Stimulated activated CD4-positive, alpha-beta T cell treated with anti-CD3 and anti-CD28 coated beads, Interleukin-1b, Interleukin-23, amount 100 ng/mL, for 24 hours (primary cell): ENCODE results near the gene CAPN10.
A peak's percentile ranks its signal among the peaks of the same experiment; 100 is the strongest.

Experiments used
- DNase-seq, 4 experiments: peaks; one replicate each; pipeline ENCODE4 v3.0.0-alpha.2; 2020; ENCODE audit warnings: low read depth in 4 of 4, low spot score in 1 of 4

The CAPN10 gene

DNA sequence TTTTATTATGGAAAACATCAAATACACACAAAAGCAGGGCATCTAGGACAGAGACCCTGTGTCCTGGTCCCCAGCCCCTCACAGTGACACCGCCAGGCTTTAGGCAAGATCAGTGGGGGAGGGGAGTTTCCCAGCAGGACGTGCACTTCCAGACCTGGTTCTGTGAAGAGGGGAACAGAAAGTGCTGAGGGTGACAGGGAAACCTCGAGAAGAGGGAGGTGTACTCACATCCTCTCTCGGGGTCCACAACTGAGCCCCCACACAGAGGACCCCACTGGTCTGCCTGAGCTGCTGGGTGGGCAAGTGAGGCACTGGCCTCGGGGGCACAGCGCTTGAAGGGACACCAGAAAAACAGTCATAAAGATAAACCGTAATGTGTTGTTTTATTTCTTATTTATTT, 34.3 kb downstream of the CAPN10 start:
- DNase-seq, result no peak

GRCh38 chr2:240622060-240622411, 35.5 kb downstream of the CAPN10 start:
- DNase-seq, result no peak

DNA sequence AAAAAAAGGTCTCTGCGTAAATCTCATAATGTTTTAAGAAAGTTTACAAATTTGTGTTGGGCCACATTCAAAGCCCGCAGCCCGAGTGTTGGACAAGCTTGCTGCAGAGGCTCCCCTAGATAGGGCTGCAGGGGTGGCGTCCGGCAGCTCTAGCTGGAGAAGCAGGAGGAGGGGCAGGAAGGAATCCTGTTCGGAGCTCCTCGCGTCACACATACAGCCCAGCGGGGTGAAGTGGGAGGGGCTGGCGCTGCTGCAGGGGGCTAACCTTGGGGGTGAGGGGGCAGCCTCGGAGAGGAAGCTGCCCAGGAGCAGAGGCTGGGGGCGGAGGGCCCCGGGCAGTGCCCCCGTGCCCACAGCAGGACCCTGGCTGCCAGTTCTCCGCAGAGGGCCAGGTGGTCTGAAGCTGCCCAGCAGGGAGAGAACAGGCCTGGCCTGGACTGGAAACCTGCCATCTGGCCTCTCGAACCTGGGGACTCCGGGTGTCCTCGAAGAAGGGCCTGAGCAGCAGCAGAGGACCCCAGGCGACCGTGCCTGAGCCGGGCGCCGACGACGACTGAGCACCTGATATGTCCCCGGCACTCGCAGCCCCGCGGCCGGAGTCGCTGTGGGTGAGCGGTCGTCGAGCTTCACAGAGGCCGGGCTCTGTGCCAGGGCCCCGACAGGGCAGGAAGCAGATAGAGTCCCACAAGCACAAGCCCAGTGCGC, 36.1 kb downstream of the CAPN10 start:
- peak in 1 of 4 experiments; percentile 20 for DNase-seq

DNA sequence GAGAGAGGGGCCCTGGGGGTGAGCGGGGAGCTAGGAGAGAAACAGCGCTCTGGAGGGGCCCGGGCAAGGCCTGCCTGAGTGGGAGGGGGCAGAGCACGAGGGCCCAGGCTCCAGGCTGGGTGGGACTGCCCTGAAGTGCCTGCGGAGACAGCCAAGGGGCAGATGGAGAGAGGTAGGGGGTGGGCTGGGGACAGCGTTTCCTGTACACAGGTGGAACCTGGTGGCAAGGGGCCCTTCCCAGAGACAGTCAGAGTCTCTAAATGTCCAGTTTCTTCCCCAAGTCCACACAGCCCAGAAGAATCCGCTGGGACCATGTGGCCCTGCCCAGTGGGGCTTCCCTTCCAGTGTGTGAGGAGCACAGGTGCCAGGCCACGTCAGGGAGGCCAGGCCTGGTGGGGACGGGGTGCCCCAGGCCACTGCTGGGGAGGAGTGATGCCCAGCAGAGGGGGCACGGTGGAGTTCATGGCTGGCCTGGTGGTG, 37.0 kb downstream of the CAPN10 start:
- DNase-seq, result no peak

- DNase-seq, result no peak
Measured at GRCh38 chr2:240624011-240624949, 37.7 kb downstream of the CAPN10 start.

DNA sequence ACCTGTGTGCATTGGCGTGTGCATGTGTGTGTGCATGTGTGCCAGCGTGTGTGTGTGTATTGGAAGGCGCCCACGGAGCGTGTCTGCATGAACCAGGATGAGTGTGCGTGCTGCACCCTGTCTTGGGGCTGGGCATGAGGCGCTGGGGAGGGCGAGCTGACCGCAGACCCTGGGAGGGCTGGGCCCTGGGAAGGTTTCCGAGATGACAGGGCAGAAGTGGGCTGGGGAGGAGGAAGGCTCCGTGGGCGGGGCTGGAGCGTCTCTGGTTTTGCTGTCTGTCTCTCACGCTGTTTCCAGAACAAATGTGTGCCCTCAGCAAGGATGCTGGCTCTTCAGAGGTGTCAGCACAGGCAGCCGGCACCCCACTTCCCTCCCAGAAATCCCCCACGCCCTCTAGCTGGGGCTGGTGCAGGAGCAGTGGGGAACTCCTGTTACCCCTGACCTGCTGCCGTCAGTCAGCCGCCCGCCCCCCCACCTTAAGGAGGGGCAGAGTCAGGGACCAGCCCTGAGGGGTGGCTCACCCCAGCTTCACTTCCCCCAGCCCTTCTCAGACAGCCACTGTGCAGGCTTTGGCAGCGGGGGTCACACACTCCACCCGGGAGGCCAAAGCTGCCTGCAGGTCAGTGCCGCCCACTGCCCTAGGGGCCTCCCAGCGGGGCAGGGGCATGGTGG, 38.6 kb downstream of the CAPN10 start, which contains the start of gene GPR35:
Gene GPR35 (plus strand): TSS at position 531 of the 672 bp plus-strand sequence. CDS start 4,473 bp downstream, outside the sequence.
- DNase-seq, result peak; percentile 16 to 73 (median 48)

GRCh38 chr2:240626531-240627300, 40.2 kb downstream of the CAPN10 start:
- no peak for DNase-seq

DNA sequence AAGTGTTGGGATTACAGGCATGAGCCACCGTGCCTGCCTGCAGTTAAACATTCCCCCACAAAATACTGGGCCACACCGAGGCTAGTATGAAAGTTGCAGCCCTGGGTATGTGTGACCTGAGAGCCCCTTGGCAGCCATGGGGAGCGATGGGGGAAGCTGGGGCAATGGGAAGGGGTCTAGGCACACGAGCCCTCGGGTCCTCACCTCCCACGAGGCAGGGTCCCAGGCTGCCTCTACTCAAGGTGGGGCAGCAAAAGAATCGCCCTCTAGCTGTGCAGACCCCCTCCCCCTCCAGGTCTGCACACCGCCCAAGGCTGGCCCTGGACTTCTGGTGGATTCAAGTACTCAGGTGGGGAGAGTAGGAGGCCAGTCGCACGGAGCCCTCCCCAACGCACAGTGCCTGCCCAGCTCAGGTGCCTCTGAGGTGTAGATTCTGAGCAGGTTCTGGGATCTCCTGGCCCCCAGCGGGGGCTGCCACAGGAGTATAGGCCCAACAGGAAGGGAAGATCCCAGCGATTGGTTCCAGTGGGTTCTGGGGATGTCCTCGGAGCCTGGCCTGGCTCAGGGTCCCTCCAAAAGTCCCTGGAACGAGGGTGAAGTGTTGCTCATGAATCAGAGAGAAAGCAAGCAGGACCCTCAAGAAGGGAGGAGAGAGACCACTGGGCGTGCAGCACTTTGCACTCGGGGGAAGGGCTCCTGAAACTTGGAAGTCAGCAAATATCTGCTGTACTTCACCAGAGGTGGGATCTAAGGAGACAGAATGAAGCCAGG, 41.4 kb downstream of the CAPN10 start:
- no peak for DNase-seq

DNA sequence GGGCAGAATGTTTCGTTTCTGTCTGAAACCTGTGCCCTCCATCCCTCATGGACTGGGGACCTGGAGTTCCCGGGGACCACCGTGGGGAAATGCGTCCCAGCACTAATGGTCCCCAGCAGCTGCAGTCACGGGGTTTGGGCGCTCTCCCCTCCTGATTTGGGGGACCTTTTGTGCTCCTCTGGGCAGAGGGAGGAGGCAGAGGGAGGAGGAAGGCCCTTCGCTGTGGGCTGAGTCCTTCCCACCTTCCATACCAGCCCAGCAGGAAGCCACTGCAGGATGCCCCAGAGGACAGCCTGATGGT, 41.9 kb downstream of the CAPN10 start:
- DNase-seq, result no peak

GRCh38 chr2:240628808-240629618, 42.5 kb downstream of the CAPN10 start:
- no peak for DNase-seq

- DNase-seq, result no peak
Measured at GRCh38 chr2:240629619-240629967, 43.1 kb downstream of the CAPN10 start.

DNA sequence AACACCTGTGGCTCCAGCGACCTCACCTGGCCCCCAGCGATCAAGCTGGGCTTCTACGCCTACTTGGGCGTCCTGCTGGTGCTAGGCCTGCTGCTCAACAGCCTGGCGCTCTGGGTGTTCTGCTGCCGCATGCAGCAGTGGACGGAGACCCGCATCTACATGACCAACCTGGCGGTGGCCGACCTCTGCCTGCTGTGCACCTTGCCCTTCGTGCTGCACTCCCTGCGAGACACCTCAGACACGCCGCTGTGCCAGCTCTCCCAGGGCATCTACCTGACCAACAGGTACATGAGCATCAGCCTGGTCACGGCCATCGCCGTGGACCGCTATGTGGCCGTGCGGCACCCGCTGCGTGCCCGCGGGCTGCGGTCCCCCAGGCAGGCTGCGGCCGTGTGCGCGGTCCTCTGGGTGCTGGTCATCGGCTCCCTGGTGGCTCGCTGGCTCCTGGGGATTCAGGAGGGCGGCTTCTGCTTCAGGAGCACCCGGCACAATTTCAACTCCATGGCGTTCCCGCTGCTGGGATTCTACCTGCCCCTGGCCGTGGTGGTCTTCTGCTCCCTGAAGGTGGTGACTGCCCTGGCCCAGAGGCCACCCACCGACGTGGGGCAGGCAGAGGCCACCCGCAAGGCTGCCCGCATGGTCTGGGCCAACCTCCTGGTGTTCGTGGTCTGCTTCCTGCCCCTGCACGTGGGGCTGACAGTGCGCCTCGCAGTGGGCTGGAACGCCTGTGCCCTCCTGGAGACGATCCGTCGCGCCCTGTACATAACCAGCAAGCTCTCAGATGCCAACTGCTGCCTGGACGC, 43.6 kb downstream of the CAPN10 start:
- DNase-seq, result no peak

GRCh38 chr2:240630771-240631547, 44.4 kb downstream of the CAPN10 start:
- no peak for DNase-seq

GRCh38 chr2:240631548-240632305, 45.2 kb downstream of the CAPN10 start:
- DNase-seq, result no peak

- no peak for DNase-seq
Measured at GRCh38 chr2:240632306-240632721, 45.8 kb downstream of the CAPN10 start.

GRCh38 chr2:240635121-240635997, 48.8 kb downstream of the CAPN10 start:
- no peak for DNase-seq
